ENCODE data around the gene CD83. TPM values are rescaled to one million over a fixed set of nuclear protein-coding genes. Genes with fewer than 3 reads are reported as not detected.

The CD83 gene, protein sequence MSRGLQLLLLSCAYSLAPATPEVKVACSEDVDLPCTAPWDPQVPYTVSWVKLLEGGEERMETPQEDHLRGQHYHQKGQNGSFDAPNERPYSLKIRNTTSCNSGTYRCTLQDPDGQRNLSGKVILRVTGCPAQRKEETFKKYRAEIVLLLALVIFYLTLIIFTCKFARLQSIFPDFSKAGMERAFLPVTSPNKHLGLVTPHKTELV
- total RNA-seq: 10 to 100 TPM in 1 of 2 donors, 1 to 10 TPM in 1; 6.5 to 23.6 TPM

GRCh38 chr6:14117158-14118090, at the start of gene CD83:
Gene CD83 (plus strand): TSS chr6:14117772. CDS start chr6:14117812, 40 bp downstream.

Small RNA genes lying within 50 kb of the gene (small RNA-seq; reads per million reads assigned to genes)
- 0 reads per million in 2 donors for gene RNU7-133P

Other genes with a start within 250 kb of the CD83 start
- gene RNF182, start 192.8 kb upstream of the CD83 start, total RNA-seq: 10 to 100 TPM in 1 of 2 donors, 1 to 10 TPM in 1; 6.5 to 19.6 TPM